PFSK-1 (cell line): Measurements from ENCODE around the gene SLC17A2.

Experiments used
- FOXP2 ChIP-seq: optimal IDR thresholded peaks from 2 replicates; pipeline ENCODE3; 2011; ENCODE audit warnings: borderline replicate concordance, control low read depth, inconsistent platforms; ENCODE audit not compliant: insufficient read depth; ENCODE audit errors: extremely low read length, extremely low read depth
- POLR2AphosphoS5 ChIP-seq: IDR thresholded peaks from 2 replicates; pipeline ENCODE4 v1.6.1; 2012; ENCODE audit warnings: low read depth, mild to moderate bottlenecking, control low read depth, low read length, moderate library complexity
- REST ChIP-seq, 2 experiments: IDR thresholded peaks; 2 replicates each; pipeline versions ENCODE4 v1.6.1 to v1.8.0; 2011 to 2012; ENCODE audit warnings: low read depth in 2 of 2, low read length in 2 of 2, control low read depth in 1 of 2, inconsistent platforms in 1 of 2, mild to moderate bottlenecking in 1 of 2, moderate library complexity in 1 of 2; ENCODE audit not compliant: insufficient read depth in 1 of 2
- SIN3A ChIP-seq: IDR thresholded peaks from 2 replicates; pipeline ENCODE4 v1.6.1; 2012; ENCODE audit warnings: mild to moderate bottlenecking, low read length, moderate library complexity, borderline replicate concordance; ENCODE audit not compliant: insufficient read depth
- TAF1 ChIP-seq: IDR thresholded peaks from 2 replicates; pipeline ENCODE4 v1.6.1; 2012; ENCODE audit warnings: low read length, control low read depth, borderline replicate concordance; ENCODE audit not compliant: insufficient read depth

SLC17A2 gene

GRCh38 chr6:25918083-25918683 lies 12.3 kb downstream of the SLC17A2 start:
- TF ChIP-seq SIN3A (no peak), REST (IDR thresholded peaks at IDR 0.05; ENCODE audit: insufficient read depth in 1 of 2, low read depth in 2 of 2, low read length in 2 of 2) (no peak), POLR2AphosphoS5 (no peak), FOXP2 (no peak), TAF1 (no peak)

GRCh38 chr6:25916789-25917490 lies 13.6 kb downstream of the SLC17A2 start:
- no peak for TF ChIP-seq FOXP2
- TF ChIP-seq TAF1: no peak
- TF ChIP-seq SIN3A: no peak
- TF ChIP-seq REST (IDR thresholded peaks at IDR 0.05; ENCODE audit: insufficient read depth in 1 of 2, low read depth in 2 of 2, low read length in 2 of 2): no peak
- TF ChIP-seq POLR2AphosphoS5: no peak

- TF ChIP-seq FOXP2 (no peak), REST (IDR thresholded peaks at IDR 0.05; ENCODE audit: insufficient read depth in 1 of 2, low read depth in 2 of 2, low read length in 2 of 2) (no peak), POLR2AphosphoS5 (no peak)
These were observed 14.2 kb downstream of the SLC17A2 start for GRCh38 chr6:25916330-25916729.

GRCh38 chr6:25913741-25914140 lies 16.8 kb downstream of the SLC17A2 start:
- TF ChIP-seq SIN3A (no peak), TAF1 (no peak), POLR2AphosphoS5 (no peak), REST (IDR thresholded peaks at IDR 0.05; ENCODE audit: insufficient read depth in 1 of 2, low read depth in 2 of 2, low read length in 2 of 2) (no peak), FOXP2 (no peak)

GRCh38 chr6:25911351-25911750 lies 19.1 kb downstream of the SLC17A2 start:
- no peak for TF ChIP-seq SIN3A
- TF ChIP-seq POLR2AphosphoS5: no peak
- TF ChIP-seq TAF1: no peak
- no peak for TF ChIP-seq FOXP2
- TF ChIP-seq REST (IDR thresholded peaks at IDR 0.05; ENCODE audit: insufficient read depth in 1 of 2, low read depth in 2 of 2, low read length in 2 of 2): no peak
